ENCODE measurements around the gene DSP. TPM values are rescaled to one million over a fixed set of nuclear protein-coding genes. Genes with fewer than 3 reads are reported as not detected.

The DSP gene
- total RNA-seq, 4 donors from 2014 or later, result 712 to 1,491 (median 1,163) TPM

DNA sequence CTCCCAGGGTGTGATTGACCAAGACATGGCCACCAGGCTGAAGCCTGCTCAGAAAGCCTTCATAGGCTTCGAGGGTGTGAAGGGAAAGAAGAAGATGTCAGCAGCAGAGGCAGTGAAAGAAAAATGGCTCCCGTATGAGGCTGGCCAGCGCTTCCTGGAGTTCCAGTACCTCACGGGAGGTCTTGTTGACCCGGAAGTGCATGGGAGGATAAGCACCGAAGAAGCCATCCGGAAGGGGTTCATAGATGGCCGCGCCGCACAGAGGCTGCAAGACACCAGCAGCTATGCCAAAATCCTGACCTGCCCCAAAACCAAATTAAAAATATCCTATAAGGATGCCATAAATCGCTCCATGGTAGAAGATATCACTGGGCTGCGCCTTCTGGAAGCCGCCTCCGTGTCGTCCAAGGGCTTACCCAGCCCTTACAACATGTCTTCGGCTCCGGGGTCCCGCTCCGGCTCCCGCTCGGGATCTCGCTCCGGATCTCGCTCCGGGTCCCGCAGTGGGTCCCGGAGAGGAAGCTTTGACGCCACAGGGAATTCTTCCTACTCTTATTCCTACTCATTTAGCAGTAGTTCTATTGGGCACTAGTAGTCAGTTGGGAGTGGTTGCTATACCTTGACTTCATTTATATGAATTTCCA is 43.9 kb downstream of the DSP start:
- intact Hi-C loops (cut with DNase I), result loop anchor here (10.0 kb wide), 1 partner anchor 161 kb away; no protein-coding TSS in a partner anchor
- Histone ChIP-seq H3K27me3 (no peaks in the 10 kb centered on the region), H3K27ac (no peak overlapping the region), H3K36me3 (peaks cover 18 to 59% (median 32%) of the 10 kb centered on the region in 3 donors), H3K9me3 (no peaks in the 10 kb centered on the region), H3K4me1 (peaks cover 0 to 39% (median 7%) of the 10 kb centered on the region in 3 donors), H3K4me3 (no peak overlapping the region)
- no peak for DNase-seq
- 87 to 91% methylated on average over 11 to 26 of the region's 28 CpGs for WGBS, 2 donors
- TF ChIP-seq, protein P1, sequence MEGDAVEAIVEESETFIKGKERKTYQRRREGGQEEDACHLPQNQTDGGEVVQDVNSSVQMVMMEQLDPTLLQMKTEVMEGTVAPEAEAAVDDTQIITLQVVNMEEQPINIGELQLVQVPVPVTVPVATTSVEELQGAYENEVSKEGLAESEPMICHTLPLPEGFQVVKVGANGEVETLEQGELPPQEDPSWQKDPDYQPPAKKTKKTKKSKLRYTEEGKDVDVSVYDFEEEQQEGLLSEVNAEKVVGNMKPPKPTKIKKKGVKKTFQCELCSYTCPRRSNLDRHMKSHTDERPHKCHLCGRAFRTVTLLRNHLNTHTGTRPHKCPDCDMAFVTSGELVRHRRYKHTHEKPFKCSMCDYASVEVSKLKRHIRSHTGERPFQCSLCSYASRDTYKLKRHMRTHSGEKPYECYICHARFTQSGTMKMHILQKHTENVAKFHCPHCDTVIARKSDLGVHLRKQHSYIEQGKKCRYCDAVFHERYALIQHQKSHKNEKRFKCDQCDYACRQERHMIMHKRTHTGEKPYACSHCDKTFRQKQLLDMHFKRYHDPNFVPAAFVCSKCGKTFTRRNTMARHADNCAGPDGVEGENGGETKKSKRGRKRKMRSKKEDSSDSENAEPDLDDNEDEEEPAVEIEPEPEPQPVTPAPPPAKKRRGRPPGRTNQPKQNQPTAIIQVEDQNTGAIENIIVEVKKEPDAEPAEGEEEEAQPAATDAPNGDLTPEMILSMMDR (IDR thresholded peaks at IDR 0.05), result no peak

DNA sequence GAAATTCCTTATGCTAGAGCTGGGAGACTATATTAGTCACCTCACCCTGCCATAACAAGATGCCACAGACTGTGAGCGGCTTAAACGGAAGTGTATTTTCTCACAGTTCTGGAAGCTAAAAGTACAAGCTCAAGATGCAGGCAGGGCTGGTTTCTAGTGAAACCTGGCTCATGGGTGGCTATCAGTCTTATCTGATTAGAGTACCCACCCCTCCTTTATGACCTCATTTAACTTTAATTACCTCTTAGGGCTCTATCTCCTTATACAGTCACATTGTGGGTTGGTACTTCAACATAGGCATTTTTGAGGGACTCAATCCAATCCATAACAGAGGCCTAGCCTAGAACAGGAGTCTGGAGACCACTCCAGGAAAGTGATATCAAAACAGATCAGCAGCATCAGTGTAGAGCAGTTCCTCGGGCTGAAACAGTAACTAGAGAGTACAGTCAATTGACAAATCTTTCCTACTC is 46.2 kb downstream of the DSP start:
- H3K4me1 ChIP-seq, result peaks cover 0 to 62% (median 15%) of the 10 kb centered on the region in 3 donors
- intact Hi-C loops (cut with DNase I), result loop anchor here (10.0 kb wide), 1 partner anchor 163 kb away; no protein-coding TSS in a partner anchor
- no peak overlapping the region for H3K4me3 ChIP-seq
- H3K36me3 ChIP-seq, result peaks cover 14 to 36% (median 20%) of the 10 kb centered on the region in 3 donors
- 61 to 63% methylated on average over 2 to 3 of the region's 3 CpGs for WGBS, 2 donors
- DNase-seq, result no peak
- no peaks in the 10 kb centered on the region for H3K9me3 ChIP-seq
- H3K27ac ChIP-seq, result peak overlapping the region in 1 of 4 donors; percentile 16
- H3K27me3 ChIP-seq, result no peaks in the 10 kb centered on the region
- TF ChIP-seq, protein P1 (IDR thresholded peaks at IDR 0.05), result no peak
- TF ChIP-seq POLR2A (IDR thresholded peaks at IDR 0.05), result no peak

DNA sequence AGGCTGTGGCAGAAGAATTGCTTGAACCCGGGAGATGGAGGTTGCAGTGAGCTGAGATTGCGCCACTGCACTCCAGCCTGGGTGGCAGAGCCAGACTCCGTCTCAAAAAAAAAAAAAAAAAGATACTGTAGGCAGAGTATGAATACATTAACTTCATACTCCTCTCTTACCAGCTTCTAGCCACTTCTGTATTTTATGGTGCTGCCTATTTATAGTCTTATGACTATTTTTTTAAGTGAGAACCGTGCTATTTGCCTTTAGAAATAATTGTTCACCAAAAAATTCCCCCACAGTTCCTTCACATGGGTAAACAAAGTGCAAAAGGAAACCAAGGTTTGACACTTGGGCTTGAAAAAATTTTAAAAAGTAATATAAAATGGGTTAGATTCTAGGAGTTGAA is 47.0 kb downstream of the DSP start:
- WGBS, 2 donors, result 44 to 61% methylated on average over 4 of the region's 4 CpGs
- intact Hi-C loops (cut with DNase I), result loop anchor here (10.0 kb wide), 1 partner anchor 164 kb away; no protein-coding TSS in a partner anchor
- Histone ChIP-seq H3K4me3 (no peak overlapping the region), H3K9me3 (no peaks in the 10 kb centered on the region), H3K4me1 (peaks cover 0 to 65% (median 15%) of the 10 kb centered on the region in 3 donors), H3K36me3 (peaks cover 10 to 32% (median 15%) of the 10 kb centered on the region in 3 donors), H3K27me3 (no peaks in the 10 kb centered on the region), H3K27ac (peak overlapping the region in 2 of 4 donors; percentile 3 to 84)
- TF ChIP-seq POLR2A (IDR thresholded peaks at IDR 0.05), result no peak
- TF ChIP-seq, protein P1 (IDR thresholded peaks at IDR 0.05), result no peak
- no peak for DNase-seq

DNA sequence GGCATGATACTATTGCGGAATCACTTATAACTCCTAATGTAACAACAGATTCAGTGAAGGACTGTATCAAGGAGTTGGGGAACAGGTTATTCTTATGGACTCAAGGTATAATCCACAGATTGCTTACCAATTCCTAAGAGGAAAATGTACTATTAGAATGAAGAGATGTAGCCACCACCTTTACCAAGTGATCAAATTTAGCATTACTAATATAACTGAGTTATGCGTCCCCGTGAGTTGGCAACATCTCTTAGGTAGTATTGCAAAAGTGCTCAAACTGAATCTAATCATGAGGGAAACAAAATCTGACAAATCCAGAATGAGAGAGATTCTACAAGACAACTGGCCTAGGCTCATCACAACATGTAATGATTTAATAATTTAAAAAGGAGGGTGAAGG is 47.8 kb downstream of the DSP start:
- peak overlapping the region in 3 of 4 donors; percentile 80 to 99 (median 92) for H3K4me3 ChIP-seq
- TF ChIP-seq, protein P1 (IDR thresholded peaks at IDR 0.05), result no peak
- no peak for TF ChIP-seq POLR2A (IDR thresholded peaks at IDR 0.05)
- no peak for DNase-seq
- no peaks in the 10 kb centered on the region for H3K9me3 ChIP-seq
- H3K4me1 ChIP-seq, result peaks cover 0 to 65% (median 15%) of the 10 kb centered on the region in 3 donors
- intact Hi-C loops (cut with DNase I), result loop anchor here (10.0 kb wide), 1 partner anchor 164 kb away; no protein-coding TSS in a partner anchor
- 44 to 65% methylated on average over 3 of the region's 3 CpGs for WGBS, 2 donors
- peaks cover 10 to 32% (median 11%) of the 10 kb centered on the region in 3 donors for H3K36me3 ChIP-seq
- H3K27me3 ChIP-seq, result no peaks in the 10 kb centered on the region
- peak overlapping the region; percentile 77 to 84 (median 84) for H3K27ac ChIP-seq
